Inflammatory macrophage (primary cell): ENCODE data around the gene ZFTA.
"Not testable (repeated sequence)": the region's sequence is repeated elsewhere in the genome, so short reads cannot be mapped to it uniquely, and the experiment has no call there.

Experiments used
- DNase-seq, 2 donors: peaks; one replicate each; pipeline ENCODE4 v3.0.0-alpha.2; 2020 to 2022

The ZFTA gene

GRCh38 chr11:63775191-63775590, 6.6 kb upstream of the ZFTA start:
- DNase-seq, result no peak

GRCh38 chr11:63771741-63772318, 3.3 kb upstream of the ZFTA start:
- DNase-seq, result not testable (repeated sequence)

GRCh38 chr11:63770763-63771162, 2.2 kb upstream of the ZFTA start:
- DNase-seq, result peak; percentile 34 to 39

GRCh38 chr11:63769714-63770455, 1.3 kb upstream of the ZFTA start:
- no peak for DNase-seq

GRCh38 chr11:63769042-63769713, 603 bp upstream of the ZFTA start:
- no peak for DNase-seq

- DNase-seq, result peak; percentile 38 to 49
These were observed 874 bp downstream of the ZFTA start for GRCh38 chr11:63767565-63768236.

GRCh38 chr11:63767267-63767564, 1.4 kb downstream of the ZFTA start:
- DNase-seq, result no peak

GRCh38 chr11:63766531-63767235, 1.9 kb downstream of the ZFTA start:
- no peak for DNase-seq

DNA sequence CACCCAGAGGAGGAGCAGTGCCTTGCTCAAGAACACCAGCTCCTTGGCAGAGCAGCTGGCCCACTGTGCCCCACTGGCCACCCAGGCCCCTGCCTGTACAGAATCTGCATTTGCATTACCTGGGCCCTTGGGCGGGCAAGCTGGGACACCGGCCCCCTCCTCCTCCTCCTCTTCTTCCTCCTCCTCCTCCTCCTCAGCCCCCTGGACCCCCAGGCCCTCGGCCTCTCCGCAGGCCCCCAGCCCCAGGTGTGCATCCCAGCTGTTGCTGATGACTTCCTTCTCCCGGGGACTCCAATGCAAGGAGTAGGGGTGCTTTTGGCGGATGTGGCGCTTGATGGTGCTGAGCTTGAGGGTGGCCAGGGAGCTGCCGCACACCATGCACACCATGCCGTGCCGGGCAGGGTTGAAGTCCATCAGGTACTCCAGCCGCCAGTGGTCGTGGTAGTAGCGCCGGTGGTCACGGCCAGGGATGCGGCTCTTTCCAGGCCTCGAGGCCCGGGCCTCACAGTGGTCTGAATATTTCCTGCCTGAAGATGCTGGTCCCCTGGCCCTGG, 2.8 kb downstream of the ZFTA start:
- no peak for DNase-seq

- no peak for DNase-seq
These were observed 3.6 kb downstream of the ZFTA start for GRCh38 chr11:63764679-63765647.

DNA sequence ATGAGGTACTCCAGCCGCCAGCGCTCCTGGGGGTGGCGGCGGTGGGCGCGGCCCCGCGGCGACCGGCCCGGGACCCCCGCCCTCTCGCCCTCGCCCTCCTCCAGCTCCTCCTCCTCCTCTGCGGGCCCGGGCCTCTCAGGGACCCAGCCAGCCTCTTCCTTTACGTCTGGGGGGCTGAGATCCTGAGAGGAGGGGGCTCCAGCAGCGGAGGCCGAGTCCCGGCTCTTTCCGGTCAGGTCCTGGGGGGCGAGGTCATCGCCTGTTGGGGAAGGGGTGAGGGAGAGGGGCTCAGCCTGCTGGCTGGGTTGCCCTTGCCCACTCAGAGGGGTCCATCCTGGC, 4.3 kb downstream of the ZFTA start:
- DNase-seq, result no peak

DNA sequence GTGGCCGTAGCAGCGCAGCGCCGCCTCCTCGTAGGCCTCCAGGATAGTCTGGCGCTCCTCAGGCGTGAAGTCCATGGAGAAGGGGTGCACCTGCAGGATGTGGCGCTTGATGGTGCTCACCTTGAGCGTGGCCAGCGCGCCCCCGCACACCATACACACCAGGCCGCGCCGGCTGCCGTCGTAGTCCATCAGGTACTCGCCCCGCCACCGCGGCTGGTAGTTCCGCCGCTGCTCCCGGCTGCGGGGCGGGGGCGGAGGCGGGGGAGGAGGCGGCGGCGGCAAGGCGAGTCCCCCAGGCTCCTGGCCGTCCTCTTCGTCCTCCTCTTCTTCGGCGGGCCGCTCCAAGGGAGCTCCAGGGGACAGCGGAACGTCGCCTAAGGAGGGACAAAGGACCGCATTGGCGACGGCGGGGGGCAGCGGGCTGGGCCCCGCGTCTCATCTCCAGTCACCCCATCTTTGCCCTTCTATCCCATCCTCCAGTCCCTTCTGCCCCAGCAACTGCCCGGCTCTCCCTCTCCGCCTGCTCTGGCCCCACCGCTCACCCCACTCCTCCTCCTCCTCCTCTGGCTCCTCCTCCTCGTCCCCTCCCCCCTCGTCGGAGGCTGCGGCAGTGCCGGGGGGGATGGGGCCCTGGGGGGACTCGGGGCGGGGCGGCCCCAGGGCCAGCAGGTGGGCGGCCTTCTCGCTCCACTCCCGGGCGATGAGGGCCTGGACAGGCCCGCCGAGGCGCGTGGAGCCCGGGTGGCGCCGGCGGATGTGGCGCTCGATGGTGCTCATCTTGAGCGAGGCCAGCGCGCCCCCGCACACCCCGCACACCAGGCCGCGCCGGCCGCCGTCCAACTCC, 4.9 kb downstream of the ZFTA start:
- no peak for DNase-seq

DNA sequence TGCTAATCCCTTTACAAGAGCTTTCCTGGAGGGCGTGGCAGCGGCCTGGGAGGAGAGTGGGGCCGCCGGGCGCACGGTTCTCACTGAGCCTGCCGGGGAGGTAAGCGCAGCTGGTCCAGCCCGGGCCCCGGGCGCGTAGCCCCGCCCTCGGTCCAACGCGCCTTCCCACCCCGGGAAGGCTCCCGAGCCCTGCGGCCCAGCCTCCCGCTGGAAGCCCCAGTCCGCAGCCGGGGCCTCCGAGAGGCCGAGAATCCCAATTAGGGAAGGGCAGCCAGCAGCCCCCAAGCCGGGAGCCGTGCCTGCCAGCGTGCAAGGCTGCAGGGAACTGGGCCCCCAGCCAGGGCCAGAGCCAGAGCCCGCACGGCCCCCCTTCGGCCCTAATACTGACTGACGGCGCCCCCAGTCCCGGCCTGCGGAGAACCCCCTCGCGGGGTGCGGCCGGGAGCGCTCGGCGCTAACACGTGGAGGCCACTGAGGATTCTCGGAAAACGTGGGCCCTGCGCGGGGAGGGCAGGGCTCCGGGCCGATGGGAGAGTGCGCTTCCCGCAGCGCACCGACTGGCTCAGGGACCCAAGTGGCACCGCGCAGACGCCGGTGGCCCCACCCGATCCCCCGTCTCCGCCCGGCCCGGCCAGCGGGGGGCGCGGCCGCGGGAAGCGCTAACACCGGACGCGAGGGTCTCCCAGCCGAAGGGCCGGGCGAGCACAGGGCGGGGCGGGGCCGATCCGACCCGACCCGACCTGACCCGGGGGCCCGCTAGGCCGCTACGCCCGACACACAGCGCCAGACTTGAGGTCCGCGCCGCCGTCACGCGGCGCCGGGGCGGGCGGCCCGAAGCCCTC, 5.7 kb downstream of the ZFTA start:
- DNase-seq, result no peak

DNA sequence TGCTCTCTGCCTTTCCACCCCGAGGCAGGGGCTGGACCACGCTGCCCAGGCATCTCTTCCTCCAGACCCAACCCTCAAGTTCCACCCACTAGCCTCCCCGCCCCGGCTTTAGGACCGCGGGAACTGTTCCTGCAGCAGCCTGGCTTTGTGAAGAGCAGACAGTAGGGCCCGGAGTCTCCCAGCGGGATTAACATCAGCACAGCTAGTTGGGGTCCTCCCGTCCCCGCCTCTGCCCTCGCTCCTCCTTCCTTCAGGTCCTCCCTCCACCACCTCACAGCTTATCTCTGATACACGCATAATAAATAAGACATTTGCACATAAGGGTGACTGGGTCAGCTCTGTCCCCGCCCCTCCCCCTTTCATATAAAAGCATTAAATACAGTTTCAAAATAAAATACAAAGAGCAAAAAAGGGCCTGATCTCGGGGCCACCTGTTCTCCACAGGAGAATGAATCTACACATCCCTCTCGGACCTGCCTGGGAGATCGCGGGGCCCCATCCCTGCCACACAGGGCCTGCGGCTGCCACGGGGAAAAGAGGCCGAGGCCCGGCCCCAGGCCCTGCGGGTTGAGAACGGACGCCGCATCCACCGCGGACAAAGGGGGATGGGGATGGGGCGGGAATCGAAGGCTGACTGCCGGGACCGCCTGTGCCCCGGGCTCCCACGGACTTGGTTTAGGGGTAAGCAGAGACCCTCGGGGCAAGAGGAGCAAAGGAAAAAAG, 6.5 kb downstream of the ZFTA start:
- DNase-seq, result no peak

DNA sequence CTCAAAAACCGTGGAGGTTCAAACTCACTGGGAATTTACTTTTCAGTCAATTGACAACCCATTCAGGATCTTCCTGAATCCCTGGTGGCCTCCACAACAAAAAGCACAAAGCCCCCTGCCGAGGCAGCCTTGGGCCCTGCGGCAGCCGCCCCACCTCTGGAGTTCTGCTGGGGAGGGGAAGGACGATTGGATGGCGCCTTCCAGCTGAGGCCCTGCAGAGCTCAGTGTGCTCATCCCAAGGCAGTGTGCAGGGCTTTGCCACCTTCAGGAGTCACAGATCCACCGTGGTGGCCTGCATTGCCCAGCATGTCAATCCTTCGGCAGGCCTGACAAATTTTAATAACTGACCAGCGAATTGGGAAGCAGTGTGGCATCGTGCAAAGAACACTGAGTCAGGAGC, 7.4 kb downstream of the ZFTA start:
- DNase-seq, result no peak

GRCh38 chr11:63760487-63761079, 8.0 kb downstream of the ZFTA start:
- no peak for DNase-seq

- no peak for DNase-seq
These were observed 11.4 kb downstream of the ZFTA start for GRCh38 chr11:63756919-63757761.

- DNase-seq, result no peak
These were observed 19.0 kb downstream of the ZFTA start for GRCh38 chr11:63749624-63750023.
